ENCODE results near the gene ZNF414. TPM values are rescaled to one million over a fixed set of nuclear protein-coding genes. Genes with fewer than 3 reads are reported as not detected.
"Not testable (repeated sequence)": the region's sequence is repeated elsewhere in the genome, so short reads cannot be mapped to it uniquely, and the experiment has no call there.

The ZNF414 gene, protein sequence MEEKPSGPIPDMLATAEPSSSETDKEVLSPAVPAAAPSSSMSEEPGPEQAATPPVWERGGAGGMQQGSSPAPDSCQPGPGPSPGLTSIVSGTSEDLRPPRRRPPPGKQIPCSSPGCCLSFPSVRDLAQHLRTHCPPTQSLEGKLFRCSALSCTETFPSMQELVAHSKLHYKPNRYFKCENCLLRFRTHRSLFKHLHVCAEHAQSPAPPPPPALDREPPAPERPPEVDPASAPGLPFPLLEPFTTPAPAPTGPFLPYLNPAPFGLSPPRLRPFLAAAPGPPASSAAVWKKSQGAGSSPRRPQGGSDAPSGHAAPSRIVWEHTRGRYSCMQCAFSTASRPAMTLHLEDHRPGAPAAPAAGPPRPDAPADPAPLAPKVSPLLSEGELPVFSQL
- 21.1 and 50.7 TPM in 2 replicates for total RNA-seq
- 64.2 and 82.2 TPM in 2 replicates for polyA plus RNA-seq

DNA sequence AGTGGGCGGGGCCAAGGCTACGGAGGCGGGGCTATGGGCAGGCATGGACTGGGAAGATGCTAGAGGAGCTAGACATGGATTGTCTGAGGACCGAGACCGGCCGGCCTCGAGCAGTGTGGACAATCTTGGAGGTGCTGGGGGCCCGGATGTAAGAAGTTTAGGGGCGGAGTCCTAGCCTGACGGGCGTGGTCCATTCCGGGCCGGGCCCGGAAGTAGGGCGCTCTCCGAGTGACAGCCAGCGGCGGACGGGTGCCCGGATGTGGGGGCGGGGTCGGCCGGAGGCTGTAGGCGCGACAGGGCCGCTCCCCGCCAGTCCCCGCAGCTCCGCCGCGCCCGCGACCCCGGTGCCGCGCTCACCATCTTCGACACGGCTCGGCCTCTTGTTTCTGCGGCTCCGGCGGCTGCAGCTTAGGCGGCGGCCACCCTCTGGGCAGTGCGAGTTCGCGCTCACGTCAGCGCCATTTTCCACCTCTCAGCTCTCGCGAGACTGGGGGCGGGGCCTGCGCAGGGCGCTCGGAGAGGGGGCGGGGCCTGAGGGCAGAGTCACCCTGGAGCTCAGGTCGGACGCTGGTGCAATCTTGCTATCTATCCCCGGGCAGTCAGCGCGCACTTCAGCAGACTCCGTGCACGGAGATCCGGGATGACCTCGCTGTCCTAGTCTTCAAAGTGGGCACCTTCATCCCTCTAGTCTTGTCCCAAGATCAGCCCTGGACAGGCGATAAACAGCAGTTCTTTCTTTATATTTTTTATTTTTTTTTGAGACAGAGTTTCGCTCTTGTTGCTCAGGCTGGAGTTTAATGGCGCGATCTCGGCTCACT, at the start of gene ZNF414:
Gene ZNF414 (minus strand): TSS at position 481 of the 818 bp plus-strand sequence. CDS start 121 bp downstream, at position 360.
- peaks cover 7% of the 10 kb centered on the region for H3K4me1 ChIP-seq (ENCODE audit: low read depth)
- no peaks in the 10 kb centered on the region for H3K36me3 ChIP-seq
- no peaks in the 10 kb centered on the region for H3K27me3 ChIP-seq
- TF ChIP-seq, protein P1, sequence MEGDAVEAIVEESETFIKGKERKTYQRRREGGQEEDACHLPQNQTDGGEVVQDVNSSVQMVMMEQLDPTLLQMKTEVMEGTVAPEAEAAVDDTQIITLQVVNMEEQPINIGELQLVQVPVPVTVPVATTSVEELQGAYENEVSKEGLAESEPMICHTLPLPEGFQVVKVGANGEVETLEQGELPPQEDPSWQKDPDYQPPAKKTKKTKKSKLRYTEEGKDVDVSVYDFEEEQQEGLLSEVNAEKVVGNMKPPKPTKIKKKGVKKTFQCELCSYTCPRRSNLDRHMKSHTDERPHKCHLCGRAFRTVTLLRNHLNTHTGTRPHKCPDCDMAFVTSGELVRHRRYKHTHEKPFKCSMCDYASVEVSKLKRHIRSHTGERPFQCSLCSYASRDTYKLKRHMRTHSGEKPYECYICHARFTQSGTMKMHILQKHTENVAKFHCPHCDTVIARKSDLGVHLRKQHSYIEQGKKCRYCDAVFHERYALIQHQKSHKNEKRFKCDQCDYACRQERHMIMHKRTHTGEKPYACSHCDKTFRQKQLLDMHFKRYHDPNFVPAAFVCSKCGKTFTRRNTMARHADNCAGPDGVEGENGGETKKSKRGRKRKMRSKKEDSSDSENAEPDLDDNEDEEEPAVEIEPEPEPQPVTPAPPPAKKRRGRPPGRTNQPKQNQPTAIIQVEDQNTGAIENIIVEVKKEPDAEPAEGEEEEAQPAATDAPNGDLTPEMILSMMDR (IDR thresholded peaks at IDR 0.05; ENCODE audit: low read depth, low read length): no peak
- H3K4me3 ChIP-seq: peak within 1 kb of the TSS; percentile 98
- DNase-seq (ENCODE audit: low read depth in 1 of 2, low spot score in 1 of 2): peak; percentile 96 to 98
- H3K27ac ChIP-seq: peak within 1 kb of the TSS; percentile 100
- no peaks in the 10 kb centered on the region for H3K9me3 ChIP-seq (ENCODE audit: low read depth)

- Histone ChIP-seq H3K9me3 (ENCODE audit: low read depth) (no peaks in the 10 kb centered on the region), H3K36me3 (no peaks in the 10 kb centered on the region), H3K4me1 (ENCODE audit: low read depth) (no peaks in the 10 kb centered on the region), H3K4me3 (no peak overlapping the region), H3K27ac (no peak overlapping the region), H3K27me3 (no peaks in the 10 kb centered on the region)
- no peak for DNase-seq (ENCODE audit: low read depth in 1 of 2, low spot score in 1 of 2)
- TF ChIP-seq, protein P1 (IDR thresholded peaks at IDR 0.05; ENCODE audit: low read depth, low read length): no peak
These were observed 47.3 kb upstream of the ZNF414 start for GRCh38 chr19:8561075-8561764.

GRCh38 chr19:8558325-8558724, 44.4 kb upstream of the ZNF414 start:
- no peaks in the 10 kb centered on the region for H3K9me3 ChIP-seq (ENCODE audit: low read depth)
- no peaks in the 10 kb centered on the region for H3K36me3 ChIP-seq
- DNase-seq (ENCODE audit: low read depth in 1 of 2, low spot score in 1 of 2): no peak
- H3K4me3 ChIP-seq: no peak overlapping the region
- TF ChIP-seq, protein P1 (IDR thresholded peaks at IDR 0.05; ENCODE audit: low read depth, low read length): no peak
- H3K27ac ChIP-seq: no peak overlapping the region
- H3K4me1 ChIP-seq (ENCODE audit: low read depth): no peaks in the 10 kb centered on the region
- no peaks in the 10 kb centered on the region for H3K27me3 ChIP-seq

GRCh38 chr19:8557642-8558238, 43.8 kb upstream of the ZNF414 start:
- Histone ChIP-seq H3K9me3 (ENCODE audit: low read depth) (no peaks in the 10 kb centered on the region), H3K4me1 (ENCODE audit: low read depth) (no peaks in the 10 kb centered on the region), H3K36me3 (no peaks in the 10 kb centered on the region), H3K27ac (no peak overlapping the region), H3K27me3 (no peaks in the 10 kb centered on the region), H3K4me3 (no peak overlapping the region)
- TF ChIP-seq, protein P1 (IDR thresholded peaks at IDR 0.05; ENCODE audit: low read depth, low read length): no peak
- no peak for DNase-seq (ENCODE audit: low read depth in 1 of 2, low spot score in 1 of 2)

GRCh38 chr19:8553729-8554128, 39.8 kb upstream of the ZNF414 start:
- not testable (repeated sequence) for H3K27ac ChIP-seq; H3K4me1 ChIP-seq (ENCODE audit: low read depth); H3K36me3 ChIP-seq; H3K9me3 ChIP-seq (ENCODE audit: low read depth); DNase-seq (ENCODE audit: low read depth in 1 of 2, low spot score in 1 of 2); H3K27me3 ChIP-seq; H3K4me3 ChIP-seq
